ENCODE results near the gene SH3BP5.

DNA sequence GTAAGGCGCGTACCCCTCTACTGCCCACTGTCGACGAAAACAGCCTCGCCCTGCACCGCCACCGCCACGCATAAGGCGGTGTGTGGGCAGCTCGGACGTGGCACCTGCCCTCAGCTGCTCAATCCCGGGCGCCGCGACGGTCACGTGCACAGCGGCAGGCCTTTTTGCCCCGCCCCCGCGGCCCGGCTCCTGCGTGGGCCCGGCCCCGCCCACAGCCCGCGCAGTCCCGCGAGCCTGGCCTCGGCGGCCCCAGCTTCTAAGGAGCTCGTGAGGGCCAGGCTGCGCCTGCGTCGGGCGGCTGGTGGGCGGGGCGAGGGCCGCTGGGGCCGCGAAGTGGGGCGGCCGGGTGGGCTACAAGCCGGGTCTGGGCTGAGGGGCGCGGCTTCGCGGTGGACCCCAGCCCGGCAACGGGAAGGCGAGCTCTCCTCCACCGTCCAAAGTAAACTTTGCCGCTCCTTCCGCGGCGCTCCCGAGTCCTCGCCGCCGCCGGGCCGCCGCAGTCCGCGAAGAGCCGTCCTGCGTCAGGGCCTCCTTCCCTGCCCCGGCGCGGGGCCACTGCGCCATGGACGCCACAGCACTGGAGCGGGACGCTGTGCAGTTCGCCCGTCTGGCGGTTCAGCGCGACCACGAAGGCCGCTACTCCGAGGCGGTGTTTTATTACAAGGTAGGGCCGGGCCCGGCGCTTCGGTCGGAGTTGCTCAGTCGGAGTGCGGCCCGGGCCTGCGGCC lies 126.3 kb downstream of the SH3BP5 start, which contains the start of gene CAPN7:
- TF ChIP-seq RAD21 (IDR thresholded peaks at IDR 0.05; ENCODE audit: low read depth) (no peak), CTCF (IDR thresholded peaks at IDR 0.05 in 2 of 3, conservative IDR thresholded peaks at IDR 0.05 in 1 of 3; ENCODE audit: borderline replicate concordance in 1 of 3, insufficient read depth in 1 of 3, low read depth in 2 of 3, low read length in 2 of 3) (peak in 2 of 3 experiments; percentile 36 to 50; a peak in 3 of 6 replicates), POLR2A (IDR thresholded peaks at IDR 0.05; ENCODE audit: borderline replicate concordance, extremely low read depth, insufficient read depth, insufficient read length) (peak; percentile 74), EZH2 (IDR thresholded peaks at IDR 0.05) (no peak), POLR2AphosphoS5 (IDR thresholded peaks at IDR 0.05; ENCODE audit: low read depth, low read length) (peak; percentile 89), MAX (IDR thresholded peaks at IDR 0.05) (peak; percentile 97)
